ENCODE data around the gene DYNLT4. TPM values are rescaled to one million over a fixed set of nuclear protein-coding genes. Genes with fewer than 3 reads are reported as not detected.

The DYNLT4 gene
- total and polyA plus RNA-seq, 2 of the 8 experiments (the other 6 are each of a cell fraction or from before 2014, with no cell fraction given): 0.29 TPM; not detected in 1

DNA sequence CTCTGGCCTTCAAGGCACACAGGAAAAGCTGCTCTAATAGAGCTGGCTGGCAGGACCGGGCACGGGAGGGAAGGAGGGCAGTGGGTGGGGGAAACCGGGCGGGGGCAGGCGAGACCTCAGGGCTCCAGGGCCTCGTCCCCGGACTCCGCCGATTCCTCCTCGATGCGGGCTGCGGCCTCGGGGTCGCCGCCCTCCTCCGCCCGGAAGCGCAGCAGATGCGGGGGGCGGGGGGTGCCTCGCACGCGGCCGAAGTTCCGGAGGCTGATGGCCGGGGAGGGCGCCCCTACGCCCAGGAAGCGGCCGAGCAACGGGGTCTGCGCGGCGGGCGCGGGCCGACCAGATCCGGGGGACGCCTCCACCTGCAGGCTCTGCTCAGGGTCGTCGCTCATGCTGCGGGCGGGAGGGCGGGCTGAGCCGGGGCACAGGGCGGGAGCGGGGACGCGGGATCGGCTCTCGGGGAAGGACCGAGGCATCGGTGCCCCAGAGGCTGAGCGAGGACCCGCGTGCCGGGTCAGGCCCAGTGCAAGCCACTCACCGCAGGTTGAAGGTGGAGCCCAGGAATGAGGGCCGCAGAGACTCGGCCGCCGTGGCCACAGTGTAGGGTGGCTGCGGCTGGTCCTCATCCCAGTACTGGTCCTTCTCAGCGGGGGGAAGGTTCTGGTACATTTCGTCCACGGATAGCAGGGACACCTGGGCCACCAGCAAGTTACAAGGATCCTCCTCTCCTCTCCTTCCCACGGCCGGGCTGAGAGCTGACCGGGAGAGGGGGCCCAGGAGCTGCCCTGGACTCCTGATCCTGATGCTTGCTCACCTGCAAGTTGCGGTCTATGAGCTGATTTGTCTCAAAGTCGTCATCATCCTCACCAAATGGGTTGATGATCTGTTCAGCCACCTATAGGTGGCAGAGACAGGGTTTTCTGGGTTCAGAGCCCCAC lies 22.8 kb downstream of the DYNLT4 start:
- Histone ChIP-seq H3K14ac (ENCODE audit: insufficient read length) (peak overlapping the region; percentile 24), H3K79me2 (ENCODE audit: control insufficient read depth in 1 of 2, insufficient read depth in 2 of 2, low read length in 2 of 2) (no peaks in the 10 kb centered on the region), H4K20me1 (replicated peaks in 1 of 2; ENCODE audit: control insufficient read depth in 1 of 2, insufficient read depth in 2 of 2, low read length in 2 of 2) (peaks cover 0 to 1% of the 10 kb centered on the region in 2 experiments), H2BK5ac (ENCODE audit: low read depth, low read length) (peak overlapping the region; percentile 79; the same call in 1 of the 2 replicates), H4K8ac (ENCODE audit: extremely low read depth, insufficient read depth, low read length) (peak overlapping the region; percentile 88), H3K4me3 (ENCODE audit: extremely low read depth in 1 of 4, insufficient read depth in 2 of 4, low read depth in 3 of 4, low read length in 4 of 4) (peak overlapping the region; percentile 27 to 56 (median 42)), H4K91ac (replicated peaks; ENCODE audit: insufficient read length, low read length) (peak overlapping the region; percentile 98), H3K23ac (ENCODE audit: insufficient read length) (no peak overlapping the region), H3K4me2 (ENCODE audit: insufficient read depth in 1 of 2, low read depth in 2 of 2, low read length in 2 of 2) (peak overlapping the region; percentile 64 to 86), H2BK120ac (replicated peaks; ENCODE audit: low read depth, low read length) (peak overlapping the region; percentile 61), H3K23me2 (ENCODE audit: low read depth, low read length) (peaks cover 6% of the 10 kb centered on the region; the same call in 1 of the 2 replicates), H3K79me1 (ENCODE audit: low read depth, low read length) (0 out of 2 replicates have a peak, but pooled peaks cover 2% of the 10 kb centered on the region), H3K9me3 (ENCODE audit: insufficient read depth in 2 of 2, low read depth in 1 of 2, low read length in 1 of 2) (no peaks in the 10 kb centered on the region), H2BK12ac (ENCODE audit: low read depth, low read length) (peak overlapping the region; percentile 44; the same call in 1 of the 2 replicates), H4K5ac (ENCODE audit: insufficient read length, low read depth, low read length) (peak overlapping the region; percentile 63), H3K9ac (replicated peaks in 1 of 4; ENCODE audit: extremely low read depth in 1 of 4, low read depth in 3 of 4, low read length in 3 of 4) (peak overlapping the region; percentile 29 to 60 (median 40); a peak in 6 of 7 replicates), H2BK20ac (ENCODE audit: low read length) (no peak overlapping the region; the same call in 1 of the 2 replicates), H3K27ac (ENCODE audit: low read depth, low read length) (peak overlapping the region; percentile 34; the same call in 1 of the 2 replicates), H3K4me1 (replicated peaks in 1 of 4; ENCODE audit: control insufficient read depth in 3 of 4, insufficient read depth in 4 of 4, low read length in 3 of 4) (peaks cover 0 to 18% (median 14%) of the 10 kb centered on the region in 4 experiments; a peak in 6 of 7 replicates), H2BK15ac (ENCODE audit: low read length) (peak overlapping the region; percentile 72; the same call in 1 of the 2 replicates), H2AK5ac (ENCODE audit: low read depth, low read length) (no peak overlapping the region), H3K36me3 (ENCODE audit: control insufficient read depth in 2 of 4, insufficient read depth in 4 of 4, low read length in 3 of 4) (peaks cover 0 to 19% (median 2%) of the 10 kb centered on the region in 4 experiments; a peak in 4 of 8 replicates), H3K27me3 (replicated peaks in 1 of 4; ENCODE audit: control insufficient read depth in 3 of 4, extremely low read depth in 1 of 4, insufficient read depth in 3 of 4, low read length in 3 of 4) (peaks cover 0 to 7% (median 2%) of the 10 kb centered on the region in 4 experiments; a peak in 3 of 7 replicates), H3K56ac (replicated peaks; ENCODE audit: insufficient read length, low read depth, low read length) (peak overlapping the region; percentile 42), H3K18ac (ENCODE audit: extremely low read depth, low read length) (peak overlapping the region; percentile 76), H2AFZ (ENCODE audit: low read length) (peak overlapping the region; percentile 74), H3K4ac (replicated peaks; ENCODE audit: insufficient read length, low read depth, low read length) (peak overlapping the region; percentile 83)
- CTCF ChIA-PET (ENCODE audit: partially characterized antibody): interaction anchor here (0.7 to 10.4 kb wide), 17 partner anchors 9 to 225 kb away, joined by 3 to 67 read pairs (median 6); partner anchors contain the start of genes BTBD19, PLK3, RNU5D-1 and RPS8
- WGBS, 2 experiments (ENCODE audit: extremely low coverage in 1 of 2, insufficient coverage in 1 of 2, insufficient read length in 1 of 2, insufficient replicate concordance in 2 of 2, low coverage in 1 of 2, low lambda C conversion rate in 2 of 2, missing lambda C conversion rate in 1 of 2): 25% methylated on average over 21 of the region's 71 CpGs; no CpG with 5 or more reads in 1 of the 2 experiments
- no peak for FAIRE-seq
- POLR2A ChIA-PET (ENCODE audit: partially characterized antibody): interaction anchor here (0.7 to 23.6 kb wide), 18 partner anchors 7 to 716 kb away, joined by 3 to 428 read pairs (median 8); partner anchors contain the start of genes BTBD19, CCDC163, DYNLT4 and MMACHC
- peak in 1 of 2 experiments; percentile 80 for DNase-seq (ENCODE audit: low read depth in 1 of 2, low spot score in 2 of 2)
- no peak for TF ChIP-seq CBX8 (IDR thresholded peaks at IDR 0.05; ENCODE audit: borderline replicate concordance, low read depth, low read length)
- TF ChIP-seq RAD21 (IDR thresholded peaks at IDR 0.05 in 1 of 2, conservative IDR thresholded peaks at IDR 0.05 in 1 of 2; ENCODE audit: low read depth in 2 of 2, low read length in 2 of 2): peak; percentile 19 to 30; a peak in 2 of 4 replicates
- TF ChIP-seq POLR2A (IDR thresholded peaks at IDR 0.05; ENCODE audit: control extremely low read depth in 1 of 2, low read depth in 2 of 2, low read length in 2 of 2): peak; percentile 46 to 52; a peak in 2 of 3 replicates
- TF ChIP-seq TAF1 (IDR thresholded peaks at IDR 0.05; ENCODE audit: low read depth, low read length): 0 out of 2 replicates have a peak, but pooled peaks have one; percentile 34
- TF ChIP-seq KDM4A (IDR thresholded peaks at IDR 0.05; ENCODE audit: low read depth, low read length, severe bottlenecking): no peak
- no peak for TF ChIP-seq ATF3 (IDR thresholded peaks at IDR 0.05; ENCODE audit: insufficient read depth, low read depth, low read length)
- TF ChIP-seq JUN (IDR thresholded peaks at IDR 0.05; ENCODE audit: low read depth, low read length): no peak
- TF ChIP-seq SIRT6 (IDR thresholded peaks at IDR 0.05; ENCODE audit: low read length): no peak
- TF ChIP-seq RBBP5 (IDR thresholded peaks at IDR 0.05; ENCODE audit: borderline replicate concordance, low read depth, low read length): no peak
